Calu3 (cell line): Measurements from ENCODE around the gene KXD1. TPM values are rescaled to one million over a fixed set of nuclear protein-coding genes. Genes with fewer than 3 reads are reported as not detected.

ENCODE experiments used
- BruUV-seq: library from RNA; stranded (reverse); fragments of 400-500 nt; replicated peaks from 2 replicates; lab custom pipeline; 2021; lab: Mats Ljungman, UMichigan
- CTCF ChIA-PET: fragments of 300-600 bp; sonication (Branson Sonifier 250); formaldehyde crosslinking; loops from one replicate; lab custom pipeline; 2022; ENCODE audit warnings: antibody characterized with exemption; lab: Charles Lee
- DNase-seq: peaks from one replicate; pipeline ENCODE4 v3.0.0; 2022
- H3K27ac Mint-ChIP-seq: one replicate; pipeline ENCODE4 v1.8.0; 2022; ENCODE audit warnings: mixed read lengths; ENCODE audit not compliant: unreplicated experiment
- H3K27me3 Mint-ChIP-seq: one replicate; pipeline ENCODE4 v1.8.0; 2022; ENCODE audit warnings: mixed read lengths; ENCODE audit not compliant: unreplicated experiment
- H3K36me3 Mint-ChIP-seq: one replicate; pipeline ENCODE4 v1.8.0; 2022; ENCODE audit warnings: mild to moderate bottlenecking, moderate library complexity, mixed read lengths; ENCODE audit not compliant: insufficient read depth, unreplicated experiment
- H3K4me1 Mint-ChIP-seq: one replicate; pipeline ENCODE4 v1.8.0; 2022; ENCODE audit warnings: mild to moderate bottlenecking, low read depth, mixed read lengths; ENCODE audit not compliant: unreplicated experiment
- H3K4me3 Mint-ChIP-seq: one replicate; pipeline ENCODE4 v1.8.0; 2022; ENCODE audit warnings: mild to moderate bottlenecking, low read depth, moderate library complexity, mixed read lengths; ENCODE audit not compliant: unreplicated experiment
- H3K9me3 Mint-ChIP-seq: one replicate; pipeline ENCODE4 v1.8.0; 2022; ENCODE audit warnings: low read depth, mixed read lengths; ENCODE audit not compliant: unreplicated experiment
- CTCF ChIP-seq: fragments of 200-600 bp; IDR thresholded peaks from one replicate; pipeline ENCODE4 v1.8.0; 2022; ENCODE audit warnings: antibody characterized with exemption; ENCODE audit not compliant: unreplicated experiment
- intact Hi-C: fragments of 100-400 bp; cut with micrococcal nuclease; formaldehyde crosslinking; loops from one replicate; pipeline ENCODE4 v1.10.0; 2022; ENCODE audit not compliant: unreplicated experiment
- total RNA-seq: library from RNA; stranded (reverse); gene quantifications from 2 replicates; pipeline ENCODE4 v1.2.3, GENCODE V29; 2022

Gene KXD1
- total RNA-seq, 1 experiment from 2014 or later, result 61.5 TPM

- DNase-seq, result no peak
- no peak overlapping the region for H3K27ac Mint-ChIP-seq
- CTCF ChIA-PET, result no interaction called here
- BruUV-seq, result TSS peak; percentile 40
- H3K27me3 Mint-ChIP-seq, result no peaks in the 10 kb centered on the region
- H3K36me3 Mint-ChIP-seq, result peaks cover 31% of the 10 kb centered on the region
- H3K4me1 Mint-ChIP-seq, result no peaks in the 10 kb centered on the region
- intact Hi-C loops, result no loop called here
- H3K9me3 Mint-ChIP-seq, result no peaks in the 10 kb centered on the region
- no peak overlapping the region for H3K4me3 Mint-ChIP-seq
- no peak for TF ChIP-seq CTCF
Observed at GRCh38 chr19:18541258-18541991, 16.2 kb upstream of the KXD1 start.

- H3K4me3 Mint-ChIP-seq, result peak overlapping the region; percentile 83
- no TSS peak for BruUV-seq
Observed at GRCh38 chr19:18541992-18542940, 15.4 kb upstream of the KXD1 start.

GRCh38 chr19:18542941-18543813, 14.5 kb upstream of the KXD1 start, which contains the start of gene FKBP8:
Gene FKBP8, minus strand, starts transcription at chr19:18543573. Its CDS starts 1,603 bp downstream, at chr19:18541970.
- CTCF ChIA-PET, result interaction anchor here (0.5 kb wide), 1 partner anchor 869 kb away, joined by 3 read pairs; no protein-coding TSS in a partner anchor
- BruUV-seq, result no TSS peak
- H3K4me3 Mint-ChIP-seq, result peak within 1 kb of the TSS; percentile 83
- intact Hi-C loops, result no loop called here
- H3K4me1 Mint-ChIP-seq, result no peaks in the 10 kb centered on the region
- peak within 1 kb of the TSS; percentile 61 for H3K27ac Mint-ChIP-seq
- DNase-seq, result peak; percentile 91
- H3K9me3 Mint-ChIP-seq, result no peaks in the 10 kb centered on the region
- no peaks in the 10 kb centered on the region for H3K27me3 Mint-ChIP-seq
- peaks cover 27% of the 10 kb centered on the region for H3K36me3 Mint-ChIP-seq
- TF ChIP-seq CTCF, result no peak

More at GRCh38 chr19:18541992-18542940, 15.4 kb upstream of the KXD1 start:
- no peak for TF ChIP-seq CTCF
- Mint-ChIP-seq H3K4me1 (no peaks in the 10 kb centered on the region), H3K9me3 (no peaks in the 10 kb centered on the region), H3K27ac (peak overlapping the region; percentile 61), H3K36me3 (peaks cover 27% of the 10 kb centered on the region), H3K27me3 (no peaks in the 10 kb centered on the region)
- no peak for DNase-seq
- intact Hi-C loops, result no loop called here
- CTCF ChIA-PET, result no interaction called here
